ENCODE data around the gene BRICD5.

DNA sequence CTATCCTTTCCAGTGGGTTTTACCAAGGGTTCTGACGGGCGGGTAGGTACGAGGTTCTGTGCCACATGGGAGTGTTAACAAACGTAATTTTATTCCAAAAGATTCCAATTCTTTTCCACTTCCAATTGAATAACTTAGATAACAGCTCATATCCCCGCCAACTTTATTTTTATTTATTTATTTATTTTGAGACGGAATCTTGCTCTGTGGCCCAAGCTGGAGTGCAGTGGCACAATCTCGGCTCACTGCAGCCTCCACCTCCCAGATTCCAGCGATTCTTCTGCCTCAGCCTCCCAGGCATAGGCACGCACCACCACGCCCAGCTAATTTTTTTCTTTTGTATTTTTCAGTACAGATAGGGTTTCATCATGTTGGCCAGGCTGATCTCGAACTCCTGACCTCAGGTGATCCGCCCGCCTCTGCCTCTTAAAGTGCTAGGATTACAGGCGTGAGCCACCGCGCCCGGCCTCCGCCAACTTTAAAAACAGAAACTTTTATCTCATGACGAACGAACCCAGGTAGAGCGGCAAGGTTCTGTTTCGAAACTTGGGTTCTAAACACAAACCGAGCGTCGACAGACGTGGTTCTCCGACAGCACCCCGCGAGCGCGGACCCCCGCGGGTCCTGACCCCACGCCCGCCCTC is 40.1 kb upstream of the BRICD5 start:
- TF ChIP-seq CTCF (IDR thresholded peaks at IDR 0.05) (no peak), ZFX (IDR thresholded peaks at IDR 0.05; ENCODE audit: borderline replicate concordance) (no peak)
